BE2C (cell line): ENCODE results near the gene MND1.

Experiments used
- DNase-seq: peaks from one replicate; pipeline ENCODE4 v3.0.0-alpha.2; 2020
- H3K27me3 ChIP-seq: fragments of 250-450 bp; sonication (Bioruptor Pico); 2 replicates; pipeline ENCODE4 v1.5.1; 2020; ENCODE audit warnings: mild to moderate bottlenecking
- H3K36me3 ChIP-seq: fragments of 250-450 bp; sonication (Bioruptor Pico); 2 replicates; pipeline ENCODE4 v1.5.1; 2020; ENCODE audit warnings: mild to moderate bottlenecking
- H3K4me1 ChIP-seq: fragments of 250-450 bp; sonication (Bioruptor Pico); 2 replicates; pipeline ENCODE4 v1.5.1; 2020
- H3K4me3 ChIP-seq: 2 replicates; pipeline ENCODE4 v1.5.1; 2011; ENCODE audit warnings: low read depth, low read length
- H3K9me3 ChIP-seq: fragments of 250-450 bp; sonication (Bioruptor Pico); 2 replicates; pipeline ENCODE4 v1.5.1; 2020
- TF ChIP-seq, protein P1 (sequence below): IDR thresholded peaks from 2 replicates; pipeline ENCODE4 v1.5.1; 2012; ENCODE audit warnings: mild to moderate bottlenecking, low read depth, low read length

MND1 gene

DNA sequence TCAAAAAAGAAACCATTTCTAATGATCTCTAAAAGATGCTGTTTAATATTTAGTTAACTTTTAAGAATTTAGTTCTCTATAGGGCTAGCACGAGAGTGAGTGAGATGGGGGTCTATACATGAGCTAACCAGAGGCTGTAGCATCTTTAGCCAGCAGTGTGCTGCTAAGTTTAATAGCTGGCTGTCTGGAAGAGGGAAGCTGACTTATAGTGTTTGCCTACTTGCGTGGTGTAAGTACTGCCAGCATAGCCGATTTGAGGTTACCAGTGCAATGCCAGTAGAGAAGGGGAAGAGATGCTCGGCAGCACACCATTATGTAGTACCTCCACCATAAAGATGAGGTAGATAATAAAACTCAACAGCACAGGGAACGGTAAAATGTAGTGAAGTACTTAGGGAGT, 74.5 kb downstream of the MND1 start:
- DNase-seq = no peak
- no peak overlapping the region for H3K4me3 ChIP-seq

DNA sequence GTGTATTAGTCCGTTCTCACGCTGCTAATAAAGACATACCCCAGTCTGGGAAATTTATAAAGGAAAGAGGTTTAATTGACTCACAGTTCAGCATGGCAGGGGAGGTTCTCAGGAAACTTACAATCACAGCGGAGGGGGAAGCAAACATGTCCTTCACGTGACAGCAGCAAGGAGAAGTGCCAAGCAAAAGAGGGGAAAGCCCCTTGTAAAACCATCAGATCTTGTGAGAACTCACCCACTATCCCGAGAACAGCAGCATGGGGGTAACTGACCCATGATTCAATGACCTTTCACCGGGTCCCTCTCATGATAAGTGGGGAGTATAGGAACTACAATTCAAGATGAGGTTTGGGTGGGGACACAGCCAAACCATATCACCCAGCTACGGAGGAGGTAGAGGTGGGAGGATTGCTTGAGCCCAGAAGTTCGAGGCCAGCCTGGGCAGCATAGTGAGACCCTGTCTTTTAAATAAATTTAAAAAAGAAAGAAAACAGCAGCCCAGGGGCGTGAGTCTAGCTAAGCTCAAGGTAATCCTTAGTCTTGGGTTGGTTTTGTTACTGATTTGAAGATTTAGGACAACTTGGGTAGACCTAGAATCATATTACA, 75.3 kb downstream of the MND1 start:
- Histone ChIP-seq H3K9me3 (no peaks in the 10 kb centered on the region), H3K4me3 (no peak overlapping the region), H3K4me1 (peaks cover 3% of the 10 kb centered on the region; the same call in 1 of the 2 replicates), H3K27me3 (no peaks in the 10 kb centered on the region), H3K36me3 (no peaks in the 10 kb centered on the region)
- DNase-seq = no peak
- TF ChIP-seq, protein P1, sequence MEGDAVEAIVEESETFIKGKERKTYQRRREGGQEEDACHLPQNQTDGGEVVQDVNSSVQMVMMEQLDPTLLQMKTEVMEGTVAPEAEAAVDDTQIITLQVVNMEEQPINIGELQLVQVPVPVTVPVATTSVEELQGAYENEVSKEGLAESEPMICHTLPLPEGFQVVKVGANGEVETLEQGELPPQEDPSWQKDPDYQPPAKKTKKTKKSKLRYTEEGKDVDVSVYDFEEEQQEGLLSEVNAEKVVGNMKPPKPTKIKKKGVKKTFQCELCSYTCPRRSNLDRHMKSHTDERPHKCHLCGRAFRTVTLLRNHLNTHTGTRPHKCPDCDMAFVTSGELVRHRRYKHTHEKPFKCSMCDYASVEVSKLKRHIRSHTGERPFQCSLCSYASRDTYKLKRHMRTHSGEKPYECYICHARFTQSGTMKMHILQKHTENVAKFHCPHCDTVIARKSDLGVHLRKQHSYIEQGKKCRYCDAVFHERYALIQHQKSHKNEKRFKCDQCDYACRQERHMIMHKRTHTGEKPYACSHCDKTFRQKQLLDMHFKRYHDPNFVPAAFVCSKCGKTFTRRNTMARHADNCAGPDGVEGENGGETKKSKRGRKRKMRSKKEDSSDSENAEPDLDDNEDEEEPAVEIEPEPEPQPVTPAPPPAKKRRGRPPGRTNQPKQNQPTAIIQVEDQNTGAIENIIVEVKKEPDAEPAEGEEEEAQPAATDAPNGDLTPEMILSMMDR = no peak

More for the DNA sequence above, 74.5 kb downstream of the MND1 start:
- Histone ChIP-seq H3K36me3 (no peaks in the 10 kb centered on the region), H3K27me3 (no peaks in the 10 kb centered on the region), H3K9me3 (no peaks in the 10 kb centered on the region), H3K4me1 (peaks cover 3% of the 10 kb centered on the region; the same call in 1 of the 2 replicates)
- TF ChIP-seq, protein P1 = no peak

DNA sequence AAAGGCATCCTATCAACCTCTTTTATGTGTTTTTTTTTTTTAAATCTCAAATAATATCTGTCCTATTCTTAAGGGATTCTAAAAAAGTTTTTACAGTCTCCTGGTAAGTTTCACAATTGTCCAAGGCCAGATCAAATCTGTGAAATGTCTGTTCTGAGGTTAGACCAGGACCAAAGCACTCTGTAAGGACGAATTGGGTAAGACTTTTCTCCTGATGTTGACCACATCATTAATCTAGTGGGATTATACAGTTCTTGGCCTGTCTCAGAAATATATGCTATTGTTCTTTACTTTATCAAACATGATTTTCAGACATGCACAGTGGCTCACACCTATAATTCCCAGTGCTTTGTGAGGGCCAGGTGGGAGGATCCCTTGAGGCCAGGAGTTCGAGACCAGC, 75.9 kb downstream of the MND1 start:
- no peaks in the 10 kb centered on the region for H3K36me3 ChIP-seq
- TF ChIP-seq, protein P1 = no peak
- H3K9me3 ChIP-seq = no peaks in the 10 kb centered on the region
- H3K27me3 ChIP-seq = no peaks in the 10 kb centered on the region
- DNase-seq = no peak
- peaks cover 3% of the 10 kb centered on the region; the same call in 1 of the 2 replicates for H3K4me1 ChIP-seq
- no peak overlapping the region for H3K4me3 ChIP-seq

DNA sequence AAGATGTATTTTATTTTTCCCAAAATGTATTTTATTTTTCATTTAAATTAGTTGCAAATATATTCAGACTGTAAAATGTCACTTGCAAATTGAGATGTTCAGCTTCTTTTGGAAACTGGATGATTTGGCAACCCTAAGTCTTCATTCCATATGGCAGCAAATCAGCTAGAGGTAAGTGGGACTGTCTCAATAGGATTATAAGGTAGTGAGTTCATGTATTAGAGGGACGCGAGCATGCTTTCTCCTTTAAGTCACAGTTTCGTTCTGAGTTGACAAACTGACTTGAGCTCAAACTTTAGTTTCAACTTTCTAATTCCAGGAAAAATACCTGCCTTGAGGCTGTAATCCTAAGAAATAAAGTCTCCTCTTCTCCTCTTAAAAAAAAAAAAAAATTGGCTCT, 77.5 kb downstream of the MND1 start:
- H3K9me3 ChIP-seq = no peaks in the 10 kb centered on the region
- H3K36me3 ChIP-seq = no peaks in the 10 kb centered on the region
- no peak for DNase-seq
- TF ChIP-seq, protein P1 = no peak
- peaks cover 3% of the 10 kb centered on the region; the same call in 1 of the 2 replicates for H3K4me1 ChIP-seq
- no peak overlapping the region for H3K4me3 ChIP-seq
- no peaks in the 10 kb centered on the region for H3K27me3 ChIP-seq

DNA sequence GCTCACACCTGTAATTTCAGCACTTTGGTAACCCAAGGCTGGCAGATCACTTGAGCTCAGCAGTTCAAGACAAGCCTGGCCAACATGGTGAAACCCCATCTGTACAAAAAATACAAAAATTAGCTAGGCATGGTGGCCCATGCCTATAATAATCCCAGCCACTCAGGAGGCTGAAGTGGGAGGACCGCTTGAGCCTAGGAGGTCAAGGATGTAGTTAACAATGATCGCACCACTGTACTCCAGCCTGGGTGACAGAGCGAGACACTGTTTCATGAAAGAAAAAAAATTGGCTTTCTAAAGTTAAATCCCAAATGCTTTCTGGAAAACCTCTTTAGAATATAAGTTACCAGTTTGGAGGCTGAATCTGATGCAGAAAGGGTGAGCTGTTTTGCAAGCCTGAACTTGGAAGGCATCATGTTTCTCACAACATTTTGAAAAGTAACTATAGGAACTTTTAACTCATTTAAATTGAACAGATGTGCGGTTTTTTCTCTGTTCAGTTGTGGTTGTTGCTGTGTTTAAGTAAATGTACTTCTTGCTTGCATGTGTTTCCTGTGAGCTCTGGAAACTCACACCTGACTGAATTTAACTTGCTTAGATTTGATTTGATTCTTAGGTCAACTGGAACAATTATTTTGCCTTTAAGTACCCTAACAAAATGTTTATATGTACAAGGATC, 81.9 kb downstream of the MND1 start:
- no peaks in the 10 kb centered on the region for H3K36me3 ChIP-seq
- H3K27me3 ChIP-seq = no peaks in the 10 kb centered on the region
- H3K9me3 ChIP-seq = no peaks in the 10 kb centered on the region
- H3K4me1 ChIP-seq = no peaks in the 10 kb centered on the region
- no peak overlapping the region for H3K4me3 ChIP-seq
- no peak for DNase-seq
- TF ChIP-seq, protein P1 = no peak
